Transverse colon (tissue), 4 donors: ENCODE data around the gene DAAM1. TPM values are rescaled to one million over a fixed set of nuclear protein-coding genes. Genes with fewer than 3 reads are reported as not detected.

Experiments used
- DNase-seq: peaks from one replicate; pipeline ENCODE4 v3.0.0-alpha.2; 2019
- H3K27ac ChIP-seq, 4 donors: fragments of 200-600 bp; sonication (generic); 2 replicates each; pipeline ENCODE4 v1.5.1; 2016 to 2018; ENCODE audit warnings: inconsistent platforms in 4 of 4
- H3K27me3 ChIP-seq: fragments of 200-600 bp; sonication (generic); 2 replicates; pipeline ENCODE4 v1.5.1; 2017; ENCODE audit warnings: inconsistent platforms
- H3K36me3 ChIP-seq, 4 donors: fragments of 200-600 bp; sonication (generic); 2 replicates each; pipeline ENCODE4 v1.5.1; 2017 to 2019; ENCODE audit warnings: inconsistent platforms in 4 of 4
- H3K4me1 ChIP-seq, 4 donors: fragments of 200-600 bp; sonication (generic); 2 replicates each; pipeline ENCODE4 v1.5.1; 2017 to 2020; ENCODE audit warnings: inconsistent platforms in 4 of 4
- H3K4me3 ChIP-seq, 4 donors: fragments of 200-600 bp; sonication (generic); 1 replicate in 1 of 4; 2 replicates in 3 of 4; pipeline versions ENCODE4 v1.5.1 to v1.6.1; 2017 to 2019; ENCODE audit warnings: inconsistent platforms in 4 of 4
- H3K9me3 ChIP-seq, 2 donors: fragments of 200-600 bp; sonication (generic); 2 replicates each; pipeline ENCODE4 v1.5.1; 2017 to 2019; ENCODE audit warnings: inconsistent platforms in 2 of 2
- CTCF ChIP-seq, 5 experiments: fragments of 200-600 bp in 3 of 5; fragments of 450-650 bp in 2 of 5; sonication (generic) in 3 of 5; IDR thresholded peaks; 1 replicate in 2 of 5; 2 replicates in 3 of 5; pipeline ENCODE4 v1.5.1; 2016 to 2017; ENCODE audit warnings: antibody characterized with exemption in 5 of 5, inconsistent platforms in 3 of 5, mild to moderate bottlenecking in 2 of 5, moderate library complexity in 1 of 5
- EP300 ChIP-seq: sonication (generic); formaldehyde crosslinking; IDR thresholded peaks from one replicate; pipeline ENCODE4 v1.6.1; 2017; ENCODE audit warnings: antibody characterized with exemption, low read depth
- POLR2A ChIP-seq: fragments of 450-650 bp; IDR thresholded peaks from one replicate; pipeline ENCODE4 v1.6.1; 2016; ENCODE audit warnings: antibody characterized with exemption, mild to moderate bottlenecking, moderate library complexity
- POLR2AphosphoS5 ChIP-seq, 3 donors: sonication (generic); formaldehyde crosslinking; IDR thresholded peaks; one replicate each; pipeline ENCODE4 v1.6.1; 2016; ENCODE audit warnings: antibody characterized with exemption in 3 of 3
- WGBS, 2 donors: methylation state at CpG; one replicate each; pipeline ENCODE4 v1.1.5; 2018; ENCODE audit warnings: low coverage in 1 of 2; 5-methylcytosine and 5-hydroxymethylcytosine counted together
- in situ Hi-C, 4 donors: fragments of 200-750 bp; cut with MboI; loops; one replicate each; pipeline versions ENCODE4 v1.15.0 to v1.15.1; 2017; ENCODE audit warnings: low sequenced_read_pairs in 3 of 4, low pct_ligation_motif_present in 1 of 4, low pct_unique_long_range_greater_than_20kb in 1 of 4
- intact Hi-C: fragments of 100-400 bp; cut with DNase I; formaldehyde crosslinking; loops from one replicate; pipeline ENCODE4 v1.15.1; 2023; ENCODE audit warnings: low total_unique reads
- total RNA-seq, 4 donors: library from RNA; depleted of rRNA; stranded (reverse); fragments of >200 nt; gene quantifications; one replicate each; pipeline ENCODE4 v1.1.0, GENCODE V29; 2016

DAAM1 gene
- total RNA-seq, 4 donors from 2014 or later = 23.9 to 44.5 (median 42.8) TPM

DNA sequence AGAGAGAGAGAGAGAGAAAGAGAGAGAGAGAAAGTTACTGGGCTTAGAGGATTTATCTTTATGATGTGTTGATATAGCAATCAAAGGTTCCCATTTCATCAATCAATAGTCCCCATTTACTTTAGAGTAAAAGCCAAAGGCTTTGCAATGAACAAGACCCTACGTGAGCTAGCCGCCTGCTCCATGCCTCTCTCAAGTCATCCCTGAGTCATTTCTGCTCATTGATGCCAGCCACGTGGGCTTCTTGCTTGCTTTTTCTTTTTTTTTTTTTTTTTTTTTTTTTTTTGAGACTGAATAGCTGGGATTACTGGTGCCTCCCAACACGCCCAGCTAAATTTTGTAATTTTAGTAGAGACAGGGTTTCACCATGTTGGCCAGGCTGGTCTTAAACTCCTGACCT, 205.8 kb downstream of the DAAM1 start:
- DNase-seq = no peak
- intact Hi-C loops = no loop called here
- Histone ChIP-seq H3K9me3 (no peaks in the 10 kb centered on the region), H3K4me3 (no peak overlapping the region), H3K4me1 (no peaks in the 10 kb centered on the region), H3K36me3 (no peaks in the 10 kb centered on the region), H3K27ac (no peak overlapping the region), H3K27me3 (no peaks in the 10 kb centered on the region)
- TF ChIP-seq EP300 = no peak
- no peak for TF ChIP-seq POLR2AphosphoS5 (IDR thresholded peaks at IDR 0.05)
- no peak for TF ChIP-seq CTCF (IDR thresholded peaks at IDR 0.05)
- no peak for TF ChIP-seq POLR2A
- in situ Hi-C loops = no loop called here
- 80 to 90% methylated on average over 4 of the region's 4 CpGs for WGBS, 2 donors

GRCh38 chr14:59395672-59396071, 207.2 kb downstream of the DAAM1 start:
- Histone ChIP-seq H3K36me3 (no peaks in the 10 kb centered on the region), H3K27ac (no peak overlapping the region), H3K4me1 (no peaks in the 10 kb centered on the region), H3K4me3 (no peak overlapping the region), H3K27me3 (no peaks in the 10 kb centered on the region), H3K9me3 (no peaks in the 10 kb centered on the region)
- WGBS, 2 donors = 81% methylated on average over 3 of the region's 3 CpGs
- no peak for DNase-seq
- in situ Hi-C loops = no loop called here
- intact Hi-C loops = no loop called here
- TF ChIP-seq CTCF (IDR thresholded peaks at IDR 0.05) (no peak), POLR2A (no peak), EP300 (no peak), POLR2AphosphoS5 (IDR thresholded peaks at IDR 0.05) (no peak)

GRCh38 chr14:59398841-59399240, 210.4 kb downstream of the DAAM1 start:
- intact Hi-C loops = no loop called here
- 86 to 88% methylated on average over 1 of the region's 1 CpG for WGBS, 2 donors
- Histone ChIP-seq H3K36me3 (no peaks in the 10 kb centered on the region), H3K4me1 (no peaks in the 10 kb centered on the region), H3K9me3 (no peaks in the 10 kb centered on the region), H3K4me3 (no peak overlapping the region), H3K27ac (no peak overlapping the region), H3K27me3 (no peaks in the 10 kb centered on the region)
- TF ChIP-seq CTCF (IDR thresholded peaks at IDR 0.05) (no peak), POLR2A (no peak), POLR2AphosphoS5 (IDR thresholded peaks at IDR 0.05) (no peak), EP300 (no peak)
- in situ Hi-C loops = no loop called here
- no peak for DNase-seq

DNA sequence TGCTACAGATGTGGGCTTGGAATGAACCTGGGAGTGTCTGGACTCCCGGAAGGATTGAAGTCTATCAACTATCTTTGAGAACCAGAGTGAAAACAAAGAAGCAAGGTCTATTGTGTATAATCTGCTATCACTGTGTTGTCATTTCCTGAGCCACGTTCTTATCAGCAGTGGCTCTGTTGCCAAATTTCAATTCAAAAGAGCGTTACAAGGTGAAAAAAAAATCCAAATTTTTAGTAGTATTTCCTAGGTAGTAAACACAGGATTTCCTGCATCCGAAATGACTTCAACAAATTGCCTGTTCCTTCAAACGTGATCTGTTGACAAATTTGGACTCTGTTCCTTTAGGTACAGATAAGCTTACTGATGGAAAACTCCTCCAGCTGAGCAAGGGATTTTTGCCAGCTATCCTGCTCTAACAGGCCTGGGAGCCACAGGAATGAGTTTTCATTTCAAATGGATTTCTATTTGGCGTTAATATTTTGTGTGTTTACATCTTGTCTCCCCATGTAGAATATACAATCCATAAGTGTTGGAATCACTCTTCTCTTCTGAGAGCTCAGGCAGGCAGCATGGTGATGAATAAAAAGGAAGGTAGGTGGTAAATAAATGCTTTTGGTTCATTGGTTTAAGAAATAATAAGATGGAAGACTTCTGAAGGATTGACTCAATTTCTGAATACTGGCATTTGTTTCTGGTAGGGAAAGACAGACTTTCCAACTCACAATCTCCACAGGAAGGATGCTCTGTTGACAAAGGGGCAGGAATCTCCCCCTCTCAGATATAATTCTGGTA, 218.2 kb downstream of the DAAM1 start:
- Histone ChIP-seq H3K4me1 (peaks cover 0 to 10% (median 0%) of the 10 kb centered on the region in 4 donors), H3K36me3 (no peaks in the 10 kb centered on the region), H3K27ac (peak overlapping the region in 2 of 4 donors; percentile 8 to 19), H3K27me3 (no peaks in the 10 kb centered on the region), H3K9me3 (no peaks in the 10 kb centered on the region), H3K4me3 (no peak overlapping the region)
- no peak for DNase-seq
- WGBS, 2 donors = 13 to 33% methylated on average over 5 to 6 of the region's 6 CpGs
- in situ Hi-C loops (no loop called here), intact Hi-C loops (no loop called here)
- TF ChIP-seq POLR2A (no peak), EP300 (no peak)
